Activated CD8-positive, alpha-beta T cell treated with anti-CD3 and anti-CD28 coated beads for 36 hours (primary cell): ENCODE data around the gene ZNF91. TPM values are rescaled to one million over a fixed set of nuclear protein-coding genes. Genes with fewer than 3 reads are reported as not detected.
"Not testable (repeated sequence)": the region's sequence is repeated elsewhere in the genome, so short reads cannot be mapped to it uniquely, and the experiment has no call there.

Experiments
- ATAC-seq: fragments of 200-7000 bp; cut with Tn5 transposase; one replicate; pipeline ENCODE4 v1.10.0; 2021; ENCODE audit warnings: mild to moderate bottlenecking, moderate library complexity
- CTCF ChIA-PET: fragments of 350-600 bp; sonication (Branson Sonifier 250); formaldehyde crosslinking; loops from one replicate; lab custom pipeline; 2021; ENCODE audit warnings: antibody characterized with exemption; lab: Charles Lee
- POLR2A ChIA-PET: fragments of 350-600 bp; sonication (Branson Sonifier 250); formaldehyde crosslinking; loops from one replicate; lab custom pipeline; 2021; ENCODE audit warnings: antibody characterized with exemption; lab: Charles Lee
- DNase-seq: peaks from one replicate; pipeline ENCODE4 v3.0.0-alpha.2; 2020
- H3K27ac Mint-ChIP-seq: one replicate; pipeline ENCODE4 v1.8.0; 2021; ENCODE audit warnings: mild to moderate bottlenecking, mixed read lengths
- H3K27me3 Mint-ChIP-seq: one replicate; pipeline ENCODE4 v1.8.0; 2021; ENCODE audit warnings: mixed read lengths
- H3K36me3 Mint-ChIP-seq: one replicate; pipeline ENCODE4 v1.8.0; 2021; ENCODE audit warnings: low read depth, mixed read lengths
- H3K4me1 Mint-ChIP-seq: one replicate; pipeline ENCODE4 v1.8.0; 2021; ENCODE audit warnings: low read depth, mixed read lengths
- H3K4me3 Mint-ChIP-seq: one replicate; pipeline ENCODE4 v1.8.0; 2021; ENCODE audit warnings: mild to moderate bottlenecking, moderate library complexity, mixed read lengths
- H3K9me3 Mint-ChIP-seq: one replicate; pipeline ENCODE4 v1.8.0; 2021; ENCODE audit warnings: mixed read lengths
- intact Hi-C: fragments of 100-400 bp; cut with micrococcal nuclease; formaldehyde crosslinking; loops from one replicate; pipeline ENCODE4 v1.10.0; 2022
- total RNA-seq, 2 experiments: library from RNA; stranded (reverse); gene quantifications; one replicate each; pipeline ENCODE4 v1.2.3, GENCODE V29; 2021
- TF ChIP-seq, protein P1 (sequence below): fragments of 200-600 bp; IDR thresholded peaks from one replicate; pipeline ENCODE4 v1.8.0; 2022; ENCODE audit warnings: antibody characterized with exemption, mild to moderate bottlenecking

The ZNF91 gene
- total RNA-seq, 2 experiments from 2014 or later, result 35.8 to 38.2 TPM

- DNase-seq, result no peak
- H3K27me3 Mint-ChIP-seq, result no peaks in the 10 kb centered on the region
- CTCF ChIA-PET, result interaction anchor here (0.7 kb wide), 1 partner anchor 97 kb away, joined by 3 read pairs; no protein-coding TSS in a partner anchor
- intact Hi-C loops, result no loop called here
- peaks cover 86% of the 10 kb centered on the region for H3K36me3 Mint-ChIP-seq
- H3K27ac Mint-ChIP-seq, result no peak overlapping the region
- H3K4me3 Mint-ChIP-seq, result no peak overlapping the region
- H3K9me3 Mint-ChIP-seq, result peaks cover 69% of the 10 kb centered on the region
- H3K4me1 Mint-ChIP-seq, result no peaks in the 10 kb centered on the region
- POLR2A ChIA-PET, result no interaction called here
- TF ChIP-seq, protein P1, sequence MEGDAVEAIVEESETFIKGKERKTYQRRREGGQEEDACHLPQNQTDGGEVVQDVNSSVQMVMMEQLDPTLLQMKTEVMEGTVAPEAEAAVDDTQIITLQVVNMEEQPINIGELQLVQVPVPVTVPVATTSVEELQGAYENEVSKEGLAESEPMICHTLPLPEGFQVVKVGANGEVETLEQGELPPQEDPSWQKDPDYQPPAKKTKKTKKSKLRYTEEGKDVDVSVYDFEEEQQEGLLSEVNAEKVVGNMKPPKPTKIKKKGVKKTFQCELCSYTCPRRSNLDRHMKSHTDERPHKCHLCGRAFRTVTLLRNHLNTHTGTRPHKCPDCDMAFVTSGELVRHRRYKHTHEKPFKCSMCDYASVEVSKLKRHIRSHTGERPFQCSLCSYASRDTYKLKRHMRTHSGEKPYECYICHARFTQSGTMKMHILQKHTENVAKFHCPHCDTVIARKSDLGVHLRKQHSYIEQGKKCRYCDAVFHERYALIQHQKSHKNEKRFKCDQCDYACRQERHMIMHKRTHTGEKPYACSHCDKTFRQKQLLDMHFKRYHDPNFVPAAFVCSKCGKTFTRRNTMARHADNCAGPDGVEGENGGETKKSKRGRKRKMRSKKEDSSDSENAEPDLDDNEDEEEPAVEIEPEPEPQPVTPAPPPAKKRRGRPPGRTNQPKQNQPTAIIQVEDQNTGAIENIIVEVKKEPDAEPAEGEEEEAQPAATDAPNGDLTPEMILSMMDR, result no peak
- ATAC-seq, result no peak
Measured at GRCh38 chr19:23343434-23344010, 51.7 kb downstream of the ZNF91 start.

GRCh38 chr19:23328211-23328610, 67.1 kb downstream of the ZNF91 start:
- Mint-ChIP-seq H3K27ac (no peak overlapping the region), H3K9me3 (peaks cover 50% of the 10 kb centered on the region), H3K27me3 (no peaks in the 10 kb centered on the region), H3K36me3 (peaks cover 44% of the 10 kb centered on the region), H3K4me1 (no peaks in the 10 kb centered on the region), H3K4me3 (no peak overlapping the region)
- intact Hi-C loops, result no loop called here
- TF ChIP-seq, protein P1, result no peak
- ChIA-PET CTCF (no interaction called here), POLR2A (no interaction called here)
- ATAC-seq (no peak), DNase-seq (no peak)

DNA sequence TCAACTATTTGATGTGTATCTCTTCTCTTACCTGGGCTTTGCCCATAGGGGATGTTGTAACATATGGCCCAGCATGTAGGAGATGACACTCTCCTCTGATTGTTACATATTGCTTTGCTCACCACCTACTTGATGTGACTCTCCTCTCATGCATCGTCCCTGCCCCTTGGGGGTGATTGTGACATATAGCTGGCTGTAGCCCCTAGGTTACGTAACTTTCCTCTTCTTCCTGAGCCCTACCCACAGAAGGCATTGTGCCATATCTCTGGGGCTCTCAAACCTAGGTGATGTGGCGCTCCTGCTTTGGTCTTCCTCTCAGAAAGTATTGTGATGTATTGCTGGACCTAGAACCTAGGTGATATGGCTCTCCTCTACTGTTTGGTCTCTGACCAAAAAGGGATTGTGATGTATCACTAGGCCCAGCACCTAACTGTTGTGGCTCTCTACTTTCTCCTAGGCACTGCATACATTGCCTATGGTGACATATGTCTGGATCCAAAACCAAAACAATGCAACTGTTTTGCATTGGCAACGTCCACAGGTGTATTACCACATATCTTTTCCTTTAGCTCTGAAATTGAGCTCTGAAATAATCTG, 73.2 kb downstream of the ZNF91 start:
- ATAC-seq (no peak), DNase-seq (no peak)
- intact Hi-C loops, result loop anchor here (2.0 kb wide), 1 partner anchor 145 kb away; no protein-coding TSS in a partner anchor
- ChIA-PET POLR2A (no interaction called here), CTCF (no interaction called here)
- no peaks in the 10 kb centered on the region for H3K4me1 Mint-ChIP-seq
- peaks cover 7% of the 10 kb centered on the region for H3K36me3 Mint-ChIP-seq
- peaks cover 33% of the 10 kb centered on the region for H3K9me3 Mint-ChIP-seq
- no peaks in the 10 kb centered on the region for H3K27me3 Mint-ChIP-seq
- no peak overlapping the region for H3K4me3 Mint-ChIP-seq
- no peak overlapping the region for H3K27ac Mint-ChIP-seq
- TF ChIP-seq, protein P1, result no peak

- intact Hi-C loops, H3K27ac Mint-ChIP-seq, H3K36me3 Mint-ChIP-seq, DNase-seq, H3K4me3 Mint-ChIP-seq, CTCF ChIA-PET, H3K4me1 Mint-ChIP-seq, H3K27me3 Mint-ChIP-seq, POLR2A ChIA-PET, ATAC-seq: not testable (repeated sequence)
- H3K9me3 Mint-ChIP-seq, result peaks cover 33% of the 10 kb centered on the region
Measured at GRCh38 chr19:23321403-23321802, 73.9 kb downstream of the ZNF91 start.

DNA sequence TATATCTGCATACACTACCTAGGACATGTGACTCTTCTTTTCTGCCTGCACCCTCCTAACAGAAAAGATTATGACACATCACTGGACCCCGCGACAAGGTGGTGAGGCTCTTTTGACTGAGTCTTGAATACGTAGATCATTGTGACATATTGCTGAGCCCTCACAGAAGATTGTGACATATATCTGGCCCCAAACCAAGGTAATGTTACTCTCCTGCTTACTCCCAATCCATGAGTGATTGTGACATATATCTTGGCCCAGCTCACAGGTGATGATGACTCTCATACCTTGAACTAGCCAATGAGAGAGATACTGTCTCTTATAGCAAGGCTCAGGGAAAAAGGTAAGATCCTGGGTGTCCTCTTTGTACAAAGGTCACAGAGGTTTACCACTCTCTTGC, 75.7 kb downstream of the ZNF91 start:
- H3K36me3 Mint-ChIP-seq, ATAC-seq, DNase-seq, H3K27ac Mint-ChIP-seq, POLR2A ChIA-PET, CTCF ChIA-PET, intact Hi-C loops, H3K4me3 Mint-ChIP-seq, H3K27me3 Mint-ChIP-seq, H3K4me1 Mint-ChIP-seq: not testable (repeated sequence)
- peaks cover 23% of the 10 kb centered on the region for H3K9me3 Mint-ChIP-seq

DNA sequence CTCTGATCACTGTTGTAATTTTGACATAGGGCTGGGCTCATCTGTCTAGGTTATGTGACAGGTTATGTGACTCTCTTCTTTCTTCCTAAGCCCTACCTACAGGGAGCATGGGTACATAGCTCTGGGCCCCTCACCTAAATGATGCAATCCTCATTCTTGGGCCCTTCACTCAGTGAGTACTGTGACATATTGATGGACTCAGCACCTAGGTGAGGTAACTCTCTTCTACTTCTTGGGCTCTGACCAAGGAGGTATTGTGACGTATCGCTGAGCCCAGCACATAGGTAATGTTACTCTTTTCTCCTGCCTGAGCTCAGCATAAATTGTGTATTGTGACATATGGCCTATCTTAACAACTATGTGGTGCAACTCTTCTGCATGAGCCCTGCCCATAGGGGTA, 76.3 kb downstream of the ZNF91 start:
- H3K27ac Mint-ChIP-seq, ATAC-seq, intact Hi-C loops, H3K36me3 Mint-ChIP-seq, CTCF ChIA-PET, H3K4me3 Mint-ChIP-seq, DNase-seq, POLR2A ChIA-PET, H3K4me1 Mint-ChIP-seq, H3K27me3 Mint-ChIP-seq: not testable (repeated sequence)
- peaks cover 19% of the 10 kb centered on the region for H3K9me3 Mint-ChIP-seq
